ENCODE measurements around the gene SH2D3A.

- TF ChIP-seq CTCF (conservative IDR thresholded peaks at IDR 0.05 in 1 of 2, IDR thresholded peaks at IDR 0.05 in 1 of 2; ENCODE audit: low read depth in 1 of 2, low read length in 2 of 2) (no peak), EZH2 (IDR thresholded peaks at IDR 0.05; ENCODE audit: low read length, missing control alignments) (no peak)
Observed at GRCh38 chr19:6734096-6734696, 33.0 kb downstream of the SH2D3A start.

Measured in fibroblast of lung (primary cell).